ENCODE data around the gene RSPH1.

DNA sequence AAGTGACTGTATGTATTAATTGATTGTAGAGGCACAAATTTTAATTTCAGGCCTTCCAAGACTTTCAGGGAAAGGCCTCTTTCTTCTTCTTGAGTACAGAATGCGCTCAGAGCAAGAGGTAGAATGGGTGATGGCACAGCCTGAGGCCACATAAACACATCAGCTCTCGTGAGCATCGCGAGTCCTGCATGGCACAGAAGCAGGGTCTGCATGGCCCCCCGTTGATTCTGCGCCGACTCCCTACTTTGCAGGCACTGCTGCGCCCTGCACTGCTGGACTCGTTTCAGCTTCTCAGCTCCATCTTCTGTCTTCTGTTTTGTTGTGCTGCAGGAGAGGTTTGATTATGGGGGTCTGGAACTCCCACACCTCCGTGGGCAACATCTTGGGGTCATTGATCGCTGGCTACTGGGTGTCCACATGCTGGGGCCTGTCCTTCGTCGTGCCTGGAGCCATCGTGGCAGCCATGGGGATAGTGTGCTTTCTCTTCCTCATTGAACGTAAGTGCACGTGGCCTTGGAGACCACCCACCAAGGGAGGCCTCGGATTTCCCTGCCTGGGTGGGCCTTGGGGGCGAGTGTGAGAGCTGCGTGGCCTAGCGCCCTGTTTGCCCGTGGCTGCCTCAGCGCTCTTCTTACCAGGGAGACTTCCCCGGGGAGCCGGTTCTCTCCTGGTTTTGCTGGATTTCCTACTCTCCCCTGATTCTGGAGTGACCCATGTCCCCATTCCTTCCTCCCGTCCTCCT is 47.3 kb upstream of the RSPH1 start:
- TF ChIP-seq POLR2AphosphoS5 (IDR thresholded peaks at IDR 0.05; ENCODE audit: low read depth, low read length) (no peak), POLR2A (IDR thresholded peaks at IDR 0.05; ENCODE audit: borderline replicate concordance, extremely low read depth, insufficient read depth, insufficient read length) (no peak), CEBPB (IDR thresholded peaks at IDR 0.05; ENCODE audit: low read depth) (no peak), ZFX (IDR thresholded peaks at IDR 0.05) (no peak)
- TF ChIP-seq, protein P1, sequence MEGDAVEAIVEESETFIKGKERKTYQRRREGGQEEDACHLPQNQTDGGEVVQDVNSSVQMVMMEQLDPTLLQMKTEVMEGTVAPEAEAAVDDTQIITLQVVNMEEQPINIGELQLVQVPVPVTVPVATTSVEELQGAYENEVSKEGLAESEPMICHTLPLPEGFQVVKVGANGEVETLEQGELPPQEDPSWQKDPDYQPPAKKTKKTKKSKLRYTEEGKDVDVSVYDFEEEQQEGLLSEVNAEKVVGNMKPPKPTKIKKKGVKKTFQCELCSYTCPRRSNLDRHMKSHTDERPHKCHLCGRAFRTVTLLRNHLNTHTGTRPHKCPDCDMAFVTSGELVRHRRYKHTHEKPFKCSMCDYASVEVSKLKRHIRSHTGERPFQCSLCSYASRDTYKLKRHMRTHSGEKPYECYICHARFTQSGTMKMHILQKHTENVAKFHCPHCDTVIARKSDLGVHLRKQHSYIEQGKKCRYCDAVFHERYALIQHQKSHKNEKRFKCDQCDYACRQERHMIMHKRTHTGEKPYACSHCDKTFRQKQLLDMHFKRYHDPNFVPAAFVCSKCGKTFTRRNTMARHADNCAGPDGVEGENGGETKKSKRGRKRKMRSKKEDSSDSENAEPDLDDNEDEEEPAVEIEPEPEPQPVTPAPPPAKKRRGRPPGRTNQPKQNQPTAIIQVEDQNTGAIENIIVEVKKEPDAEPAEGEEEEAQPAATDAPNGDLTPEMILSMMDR (IDR thresholded peaks at IDR 0.05 in 2 of 3, conservative IDR thresholded peaks at IDR 0.05 in 1 of 3; ENCODE audit: borderline replicate concordance in 1 of 3, insufficient read depth in 1 of 3, low read depth in 2 of 3, low read length in 2 of 3) = no peak
- TF ChIP-seq, protein P2, sequence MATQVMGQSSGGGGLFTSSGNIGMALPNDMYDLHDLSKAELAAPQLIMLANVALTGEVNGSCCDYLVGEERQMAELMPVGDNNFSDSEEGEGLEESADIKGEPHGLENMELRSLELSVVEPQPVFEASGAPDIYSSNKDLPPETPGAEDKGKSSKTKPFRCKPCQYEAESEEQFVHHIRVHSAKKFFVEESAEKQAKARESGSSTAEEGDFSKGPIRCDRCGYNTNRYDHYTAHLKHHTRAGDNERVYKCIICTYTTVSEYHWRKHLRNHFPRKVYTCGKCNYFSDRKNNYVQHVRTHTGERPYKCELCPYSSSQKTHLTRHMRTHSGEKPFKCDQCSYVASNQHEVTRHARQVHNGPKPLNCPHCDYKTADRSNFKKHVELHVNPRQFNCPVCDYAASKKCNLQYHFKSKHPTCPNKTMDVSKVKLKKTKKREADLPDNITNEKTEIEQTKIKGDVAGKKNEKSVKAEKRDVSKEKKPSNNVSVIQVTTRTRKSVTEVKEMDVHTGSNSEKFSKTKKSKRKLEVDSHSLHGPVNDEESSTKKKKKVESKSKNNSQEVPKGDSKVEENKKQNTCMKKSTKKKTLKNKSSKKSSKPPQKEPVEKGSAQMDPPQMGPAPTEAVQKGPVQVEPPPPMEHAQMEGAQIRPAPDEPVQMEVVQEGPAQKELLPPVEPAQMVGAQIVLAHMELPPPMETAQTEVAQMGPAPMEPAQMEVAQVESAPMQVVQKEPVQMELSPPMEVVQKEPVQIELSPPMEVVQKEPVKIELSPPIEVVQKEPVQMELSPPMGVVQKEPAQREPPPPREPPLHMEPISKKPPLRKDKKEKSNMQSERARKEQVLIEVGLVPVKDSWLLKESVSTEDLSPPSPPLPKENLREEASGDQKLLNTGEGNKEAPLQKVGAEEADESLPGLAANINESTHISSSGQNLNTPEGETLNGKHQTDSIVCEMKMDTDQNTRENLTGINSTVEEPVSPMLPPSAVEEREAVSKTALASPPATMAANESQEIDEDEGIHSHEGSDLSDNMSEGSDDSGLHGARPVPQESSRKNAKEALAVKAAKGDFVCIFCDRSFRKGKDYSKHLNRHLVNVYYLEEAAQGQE (IDR thresholded peaks at IDR 0.05; ENCODE audit: low read depth) = no peak
